Mucosa of descending colon (tissue), 3 donors: Measurements from ENCODE around the gene ZNF280A. TPM values are rescaled to one million over a fixed set of nuclear protein-coding genes. Genes with fewer than 3 reads are reported as not detected.

Source experiments
- ATAC-seq: fragments of 200-7000 bp; cut with Tn5 transposase; one replicate; pipeline ENCODE4 v1.9.1; 2020; ENCODE audit warnings: mild to moderate bottlenecking, moderate library complexity
- DNase-seq, 3 donors: peaks; one replicate each; pipeline ENCODE4 v3.0.0-alpha.2; 2020
- H3K36me3 ChIP-seq: fragments of 200-600 bp; one replicate; pipeline ENCODE4 v1.8.0; 2021; ENCODE audit warnings: low read depth, mild to moderate bottlenecking
- H3K4me1 ChIP-seq: fragments of 200-600 bp; one replicate; pipeline ENCODE4 v1.8.0; 2021; ENCODE audit warnings: low read depth, mild to moderate bottlenecking
- H3K4me3 ChIP-seq: fragments of 200-600 bp; one replicate; pipeline ENCODE4 v1.8.0; 2021; ENCODE audit warnings: mild to moderate bottlenecking
- H3K9me3 ChIP-seq: fragments of 200-600 bp; one replicate; pipeline ENCODE4 v1.8.0; 2021; ENCODE audit warnings: mild to moderate bottlenecking
- CTCF ChIP-seq: fragments of 200-600 bp; IDR thresholded peaks from one replicate; pipeline ENCODE4 v1.8.0; 2022; ENCODE audit warnings: antibody characterized with exemption, mild to moderate bottlenecking
- intact Hi-C, 2 donors: fragments of 100-400 bp; cut with DNase I in 1 of 2; cut with micrococcal nuclease in 1 of 2; formaldehyde crosslinking; loops; one replicate each; pipeline versions ENCODE4 v1.11.0 to v1.11.1; 2022; cut with DNase I, micrococcal nuclease
- total RNA-seq, 3 donors: library from RNA; stranded (reverse); fragmentation: NEBNext Ultra II Directional in 2 of 3; extraction: Animal tissue kit (Norgen Biotek cat#: 25700) in 2 of 3; gene quantifications; one replicate each; pipeline versions ENCODE4 v1.2.1 to v1.2.4, GENCODE V29; 2021 to 2023
- donor health status: DM: no; HTN: no; CAD: no; lungs with moderate emphysema.
- donor health status: DM: no; HTN: no; CAD: no.
- donor health status: DM: no; HTN: yes; CAD: no.

ZNF280A gene
- total RNA-seq, 3 donors from 2014 or later: not detected

GRCh38 chr22:22553141-22553540 lies 33.1 kb upstream of the ZNF280A start:
- TF ChIP-seq CTCF: no peak
- Histone ChIP-seq H3K4me3 (no peak overlapping the region), H3K36me3 (no peaks in the 10 kb centered on the region)

GRCh38 chr22:22552630-22553029 lies 32.6 kb upstream of the ZNF280A start:
- intact Hi-C loops: no loop called here
- H3K4me3 ChIP-seq: no peak overlapping the region
- H3K4me1 ChIP-seq: no peaks in the 10 kb centered on the region
- ATAC-seq: no peak
- no peak for DNase-seq
- no peaks in the 10 kb centered on the region for H3K36me3 ChIP-seq
- no peaks in the 10 kb centered on the region for H3K9me3 ChIP-seq
- TF ChIP-seq CTCF: no peak

More at GRCh38 chr22:22553141-22553540, 33.1 kb upstream of the ZNF280A start:
- DNase-seq (no peak), ATAC-seq (no peak)
- H3K9me3 ChIP-seq: no peaks in the 10 kb centered on the region
- H3K4me1 ChIP-seq: no peaks in the 10 kb centered on the region
- intact Hi-C loops: no loop called here

GRCh38 chr22:22550789-22551434 lies 30.8 kb upstream of the ZNF280A start:
- DNase-seq (no peak), ATAC-seq (no peak)
- Histone ChIP-seq H3K9me3 (no peaks in the 10 kb centered on the region), H3K36me3 (no peaks in the 10 kb centered on the region), H3K4me3 (no peak overlapping the region), H3K4me1 (no peaks in the 10 kb centered on the region)
- TF ChIP-seq CTCF: no peak
- intact Hi-C loops: no loop called here

GRCh38 chr22:22548910-22549309 lies 28.8 kb upstream of the ZNF280A start:
- ATAC-seq: no peak
- no peak overlapping the region for H3K4me3 ChIP-seq
- intact Hi-C loops: no loop called here

DNA sequence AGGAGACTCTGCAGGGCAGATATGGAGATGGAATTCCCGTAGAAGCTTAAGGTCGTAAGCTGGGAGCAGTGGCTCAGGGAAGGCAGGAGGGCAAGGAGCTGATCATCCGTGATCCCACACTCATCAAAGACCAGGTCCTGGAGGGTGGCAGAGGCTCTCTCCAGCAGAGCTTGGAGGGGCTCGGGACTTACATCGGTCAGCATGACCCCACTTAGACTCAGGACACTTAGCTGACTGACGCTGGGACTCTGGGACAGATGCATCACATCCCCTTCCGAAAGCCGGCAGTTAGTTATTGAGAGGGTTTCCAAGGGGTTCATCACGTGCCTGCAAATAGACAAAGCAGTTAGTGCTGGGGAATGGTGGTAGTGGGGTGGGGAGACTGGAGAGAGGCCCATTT lies 28.2 kb upstream of the ZNF280A start:
- no peak for ATAC-seq
- H3K36me3 ChIP-seq: no peaks in the 10 kb centered on the region
- intact Hi-C loops: no loop called here

More at GRCh38 chr22:22548910-22549309, 28.8 kb upstream of the ZNF280A start:
- H3K4me1 ChIP-seq: no peaks in the 10 kb centered on the region
- no peak for DNase-seq
- no peaks in the 10 kb centered on the region for H3K36me3 ChIP-seq
- no peaks in the 10 kb centered on the region for H3K9me3 ChIP-seq
- TF ChIP-seq CTCF: no peak

More for the DNA sequence above, 28.2 kb upstream of the ZNF280A start:
- Histone ChIP-seq H3K4me1 (no peaks in the 10 kb centered on the region), H3K4me3 (no peak overlapping the region), H3K9me3 (no peaks in the 10 kb centered on the region)
- TF ChIP-seq CTCF: no peak
- DNase-seq: no peak
